HL-60 (cell line): Measurements from ENCODE around the gene PRR7.

Source experiments
- GABPA ChIP-seq: IDR thresholded peaks from 2 replicates; pipeline ENCODE4 v1.6.1; 2012; ENCODE audit warnings: low read depth
- POLR2AphosphoS5 ChIP-seq: IDR thresholded peaks from 2 replicates; pipeline ENCODE4 v1.6.1; 2012; ENCODE audit warnings: low read depth
- SPI1 ChIP-seq: IDR thresholded peaks from 2 replicates; pipeline ENCODE4 v1.6.1; 2012; ENCODE audit warnings: low read depth, mild to moderate bottlenecking, borderline replicate concordance
- TF ChIP-seq, protein P1 (sequence below): IDR thresholded peaks from one replicate; pipeline ENCODE4 v1.5.1; 2011; ENCODE audit warnings: low read length, control low read depth, inconsistent platforms; ENCODE audit not compliant: insufficient read depth
- TF ChIP-seq, protein P2 (sequence below): IDR thresholded peaks from 2 replicates; pipeline ENCODE4 v1.6.1; 2012; ENCODE audit warnings: low read depth; ENCODE audit not compliant: insufficient replicate concordance

DNA sequence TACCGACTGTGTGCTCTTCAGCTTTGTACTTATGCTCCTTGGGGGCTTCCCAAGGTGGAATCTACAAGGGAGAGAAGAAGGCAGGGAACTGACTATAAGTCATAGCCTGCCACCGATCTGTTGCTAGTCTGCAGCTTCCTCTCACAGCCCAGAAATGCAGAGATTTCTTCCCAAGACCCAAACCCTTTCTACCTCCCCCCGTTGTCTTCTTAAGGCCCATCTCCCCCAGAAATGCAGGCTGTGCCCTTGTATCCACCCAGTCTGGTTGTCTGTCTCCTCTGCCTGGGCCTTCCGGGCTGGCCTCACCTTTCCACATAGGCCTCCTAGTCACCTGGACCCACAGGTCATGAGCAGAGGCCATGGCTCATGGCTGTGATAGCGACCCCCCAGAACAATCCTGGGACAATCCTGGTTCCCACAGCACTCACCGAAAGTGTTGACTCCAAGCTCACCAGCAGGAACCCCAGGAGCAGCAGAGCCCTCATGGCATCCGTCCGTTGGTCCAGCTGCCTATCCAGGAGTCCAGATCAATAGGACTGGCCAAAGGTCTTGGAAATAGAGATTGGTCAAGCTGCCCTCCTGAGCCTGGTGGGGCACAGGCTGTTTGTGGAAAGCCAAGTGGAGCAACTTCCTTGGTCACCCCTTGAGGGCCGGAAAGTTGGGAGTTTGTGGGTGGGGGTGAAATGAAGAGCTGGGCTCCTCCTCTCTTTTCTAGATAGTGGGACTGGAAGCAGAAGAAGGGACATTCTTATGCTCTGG is 37.4 kb upstream of the PRR7 start, which contains the start of gene F12:
- TF ChIP-seq, protein P1, sequence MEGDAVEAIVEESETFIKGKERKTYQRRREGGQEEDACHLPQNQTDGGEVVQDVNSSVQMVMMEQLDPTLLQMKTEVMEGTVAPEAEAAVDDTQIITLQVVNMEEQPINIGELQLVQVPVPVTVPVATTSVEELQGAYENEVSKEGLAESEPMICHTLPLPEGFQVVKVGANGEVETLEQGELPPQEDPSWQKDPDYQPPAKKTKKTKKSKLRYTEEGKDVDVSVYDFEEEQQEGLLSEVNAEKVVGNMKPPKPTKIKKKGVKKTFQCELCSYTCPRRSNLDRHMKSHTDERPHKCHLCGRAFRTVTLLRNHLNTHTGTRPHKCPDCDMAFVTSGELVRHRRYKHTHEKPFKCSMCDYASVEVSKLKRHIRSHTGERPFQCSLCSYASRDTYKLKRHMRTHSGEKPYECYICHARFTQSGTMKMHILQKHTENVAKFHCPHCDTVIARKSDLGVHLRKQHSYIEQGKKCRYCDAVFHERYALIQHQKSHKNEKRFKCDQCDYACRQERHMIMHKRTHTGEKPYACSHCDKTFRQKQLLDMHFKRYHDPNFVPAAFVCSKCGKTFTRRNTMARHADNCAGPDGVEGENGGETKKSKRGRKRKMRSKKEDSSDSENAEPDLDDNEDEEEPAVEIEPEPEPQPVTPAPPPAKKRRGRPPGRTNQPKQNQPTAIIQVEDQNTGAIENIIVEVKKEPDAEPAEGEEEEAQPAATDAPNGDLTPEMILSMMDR: no peak
- TF ChIP-seq POLR2AphosphoS5 (no peak), GABPA (no peak), SPI1 (no peak)
- TF ChIP-seq, protein P2, sequence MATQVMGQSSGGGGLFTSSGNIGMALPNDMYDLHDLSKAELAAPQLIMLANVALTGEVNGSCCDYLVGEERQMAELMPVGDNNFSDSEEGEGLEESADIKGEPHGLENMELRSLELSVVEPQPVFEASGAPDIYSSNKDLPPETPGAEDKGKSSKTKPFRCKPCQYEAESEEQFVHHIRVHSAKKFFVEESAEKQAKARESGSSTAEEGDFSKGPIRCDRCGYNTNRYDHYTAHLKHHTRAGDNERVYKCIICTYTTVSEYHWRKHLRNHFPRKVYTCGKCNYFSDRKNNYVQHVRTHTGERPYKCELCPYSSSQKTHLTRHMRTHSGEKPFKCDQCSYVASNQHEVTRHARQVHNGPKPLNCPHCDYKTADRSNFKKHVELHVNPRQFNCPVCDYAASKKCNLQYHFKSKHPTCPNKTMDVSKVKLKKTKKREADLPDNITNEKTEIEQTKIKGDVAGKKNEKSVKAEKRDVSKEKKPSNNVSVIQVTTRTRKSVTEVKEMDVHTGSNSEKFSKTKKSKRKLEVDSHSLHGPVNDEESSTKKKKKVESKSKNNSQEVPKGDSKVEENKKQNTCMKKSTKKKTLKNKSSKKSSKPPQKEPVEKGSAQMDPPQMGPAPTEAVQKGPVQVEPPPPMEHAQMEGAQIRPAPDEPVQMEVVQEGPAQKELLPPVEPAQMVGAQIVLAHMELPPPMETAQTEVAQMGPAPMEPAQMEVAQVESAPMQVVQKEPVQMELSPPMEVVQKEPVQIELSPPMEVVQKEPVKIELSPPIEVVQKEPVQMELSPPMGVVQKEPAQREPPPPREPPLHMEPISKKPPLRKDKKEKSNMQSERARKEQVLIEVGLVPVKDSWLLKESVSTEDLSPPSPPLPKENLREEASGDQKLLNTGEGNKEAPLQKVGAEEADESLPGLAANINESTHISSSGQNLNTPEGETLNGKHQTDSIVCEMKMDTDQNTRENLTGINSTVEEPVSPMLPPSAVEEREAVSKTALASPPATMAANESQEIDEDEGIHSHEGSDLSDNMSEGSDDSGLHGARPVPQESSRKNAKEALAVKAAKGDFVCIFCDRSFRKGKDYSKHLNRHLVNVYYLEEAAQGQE: no peak
